8988T (cell line): ENCODE data around the gene CSF1R.

Source experiments
- DNase-seq: peaks from one replicate; pipeline ENCODE4 v3.0.0; 2011

CSF1R gene

DNA sequence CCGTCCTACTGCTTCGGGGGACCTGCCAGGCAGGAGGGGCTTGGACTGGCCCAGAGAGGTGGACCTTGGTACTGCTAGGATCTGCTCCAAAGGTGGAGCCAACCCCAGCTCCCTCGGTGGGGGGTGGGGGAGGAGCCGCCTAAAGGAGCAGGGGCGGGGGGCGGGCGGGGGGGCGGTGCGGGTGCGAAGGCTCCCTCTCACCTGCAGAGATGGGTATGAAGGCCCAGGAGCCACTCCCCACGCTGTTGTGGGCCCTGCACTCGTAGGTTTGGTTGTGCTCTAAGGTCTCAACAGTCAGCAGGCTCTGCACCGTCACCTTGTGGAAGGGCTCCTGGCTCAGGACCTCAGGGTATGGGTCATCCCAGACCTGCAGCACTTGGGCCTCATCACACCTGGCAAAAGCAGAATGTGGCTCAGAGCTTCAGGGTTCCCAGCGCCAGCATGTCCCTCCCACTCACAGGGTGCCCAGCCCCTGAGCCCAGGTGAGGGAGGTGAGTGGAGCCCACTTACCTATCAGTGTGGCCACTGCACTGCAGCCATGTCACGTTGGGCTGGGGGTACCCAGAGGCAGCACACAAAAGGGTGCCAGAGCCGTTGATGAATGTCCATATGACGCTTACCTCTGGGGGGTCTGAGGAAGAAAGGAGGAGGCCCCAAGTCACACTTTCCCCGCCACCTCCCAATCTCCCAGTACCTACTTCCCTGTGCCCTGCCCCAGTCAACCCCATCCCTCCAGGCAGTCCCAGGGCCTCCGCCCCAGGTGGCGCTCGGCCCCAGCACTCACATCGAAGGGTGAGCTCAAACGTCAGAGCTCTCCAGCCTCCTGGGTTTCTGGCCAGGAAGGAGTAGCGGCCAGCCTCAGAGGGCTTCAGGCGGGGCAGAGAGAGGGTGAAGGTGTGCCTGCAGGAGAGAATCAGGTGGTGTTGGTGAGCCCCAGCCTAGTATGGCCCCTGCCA lies 16.4 kb downstream of the CSF1R start:
- DNase-seq, result no peak

DNA sequence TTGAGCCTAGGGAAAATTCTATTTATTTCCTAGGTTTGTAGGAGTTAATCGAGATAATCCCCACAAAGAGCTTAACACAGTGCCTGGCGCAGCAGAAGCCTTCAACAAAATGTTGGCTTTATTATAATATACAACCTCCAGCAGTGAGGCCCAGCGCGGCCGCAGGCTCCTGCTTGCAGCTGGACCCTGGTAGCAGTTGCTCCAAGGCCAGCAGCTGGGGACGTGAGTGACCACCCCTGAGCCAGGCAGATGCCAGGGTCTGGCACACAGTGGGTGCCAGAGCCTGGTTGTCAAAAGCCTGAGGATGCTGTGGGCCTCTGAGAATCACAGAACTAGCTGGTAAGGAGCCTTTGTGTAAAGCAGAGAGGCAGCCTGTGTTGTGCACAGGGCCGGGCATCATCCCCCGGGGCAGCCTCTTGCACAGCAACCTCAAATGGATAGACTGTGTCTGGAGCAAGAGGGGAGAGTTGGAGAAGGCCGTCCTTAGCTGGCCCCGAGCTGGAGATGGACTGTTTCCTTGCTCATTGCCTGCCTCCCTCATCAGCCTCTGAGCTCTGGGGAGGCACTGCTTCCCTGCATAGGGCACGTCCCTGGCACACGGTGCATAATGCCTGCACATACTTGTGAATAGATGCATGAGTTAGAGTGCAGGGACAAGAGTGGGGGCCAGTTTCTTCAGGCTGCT lies 17.3 kb downstream of the CSF1R start:
- no peak for DNase-seq

DNA sequence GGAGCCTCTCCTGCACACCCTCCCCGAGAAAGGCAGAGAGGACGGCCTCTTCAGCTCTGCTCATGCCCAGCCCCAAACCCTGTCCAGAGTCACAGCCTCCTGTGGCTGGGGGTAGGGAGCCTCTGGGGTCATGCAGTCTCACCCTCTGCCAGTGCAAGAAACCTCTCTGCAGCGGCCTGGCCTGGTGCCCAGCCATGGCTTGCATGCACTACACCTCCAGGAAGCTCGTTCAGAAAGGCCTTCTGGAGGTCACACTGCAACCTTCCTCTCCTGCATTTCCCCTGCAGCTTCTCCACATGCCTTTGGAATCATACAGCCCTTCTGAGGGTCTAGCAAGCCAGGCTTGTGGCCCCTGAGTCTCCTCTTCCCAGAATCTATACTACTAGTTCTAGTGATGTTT lies 17.9 kb downstream of the CSF1R start:
- no peak for DNase-seq

GRCh38 chr5:150068071-150068470 lies 18.3 kb downstream of the CSF1R start:
- no peak for DNase-seq

DNA sequence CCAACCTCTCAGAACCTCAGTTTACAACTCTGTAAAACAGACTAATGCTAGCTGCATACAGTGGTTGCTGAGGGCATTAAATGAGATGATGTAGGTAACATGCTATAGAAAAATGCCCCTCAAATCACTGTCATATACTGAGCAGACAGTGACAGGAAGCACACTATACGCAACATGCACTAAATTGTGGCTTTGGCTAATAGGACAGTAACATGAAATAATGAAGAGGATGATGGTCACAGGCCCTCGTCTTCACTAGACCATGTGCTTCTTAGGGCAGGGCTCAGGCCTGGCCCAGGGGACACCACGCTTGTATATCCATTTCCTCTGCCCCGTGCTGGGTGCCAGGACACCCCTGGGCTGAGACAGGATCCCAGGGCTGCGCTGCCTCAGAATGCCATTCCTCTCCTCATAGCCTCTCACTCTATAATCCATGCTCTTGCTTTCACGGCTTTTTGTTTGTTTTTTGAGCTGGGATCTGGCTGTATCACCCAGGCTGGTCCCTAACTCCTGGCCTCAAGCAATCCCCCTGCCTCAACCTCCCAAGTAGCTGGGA lies 18.9 kb downstream of the CSF1R start:
- no peak for DNase-seq

- DNase-seq, result no peak
These were observed 19.4 kb downstream of the CSF1R start for GRCh38 chr5:150066901-150067396.

GRCh38 chr5:150066436-150066835 lies 19.9 kb downstream of the CSF1R start:
- DNase-seq, result no peak

DNA sequence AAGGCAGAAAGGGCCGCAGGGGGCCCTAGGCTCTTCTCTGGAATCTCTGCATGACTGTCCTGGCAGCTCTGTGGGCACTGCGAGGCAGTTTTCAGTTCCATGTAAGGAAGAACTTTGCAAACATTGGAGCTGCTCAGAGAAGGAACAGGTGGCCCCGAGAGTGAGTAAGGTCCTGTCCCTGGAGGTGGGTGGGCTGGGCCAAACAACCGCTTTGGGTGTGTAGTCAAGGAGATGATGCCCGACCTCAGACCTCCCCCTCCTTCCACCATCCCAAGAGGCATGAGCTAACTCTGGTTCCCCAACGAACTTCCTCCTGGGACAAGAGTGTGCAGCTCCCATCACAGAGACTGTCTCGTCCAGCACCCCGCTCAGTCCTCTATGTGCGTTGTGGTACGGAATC lies 20.5 kb downstream of the CSF1R start:
- no peak for DNase-seq

DNA sequence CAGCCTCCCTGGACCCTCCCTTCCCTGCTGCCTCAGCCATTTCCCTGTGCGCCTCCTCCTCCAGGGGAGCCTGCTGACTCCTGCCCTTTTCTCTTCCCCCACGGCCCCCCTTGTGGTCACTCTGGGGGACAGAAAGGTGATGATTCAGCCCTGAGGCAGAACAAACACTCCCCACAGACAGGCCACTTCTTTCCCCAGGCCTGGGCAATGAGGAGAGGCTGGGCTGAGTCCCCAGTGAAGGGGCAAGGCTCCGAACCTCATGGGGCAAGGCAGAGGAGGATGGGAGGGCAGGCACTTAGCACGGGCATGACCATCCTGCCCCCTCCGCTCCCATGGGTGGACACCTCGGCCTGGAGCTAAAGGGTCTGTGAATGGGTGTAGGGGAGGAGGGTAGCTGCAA lies 21.0 kb downstream of the CSF1R start:
- DNase-seq, result no peak

- no peak for DNase-seq
These were observed 21.6 kb downstream of the CSF1R start for GRCh38 chr5:150064681-150065220.

DNA sequence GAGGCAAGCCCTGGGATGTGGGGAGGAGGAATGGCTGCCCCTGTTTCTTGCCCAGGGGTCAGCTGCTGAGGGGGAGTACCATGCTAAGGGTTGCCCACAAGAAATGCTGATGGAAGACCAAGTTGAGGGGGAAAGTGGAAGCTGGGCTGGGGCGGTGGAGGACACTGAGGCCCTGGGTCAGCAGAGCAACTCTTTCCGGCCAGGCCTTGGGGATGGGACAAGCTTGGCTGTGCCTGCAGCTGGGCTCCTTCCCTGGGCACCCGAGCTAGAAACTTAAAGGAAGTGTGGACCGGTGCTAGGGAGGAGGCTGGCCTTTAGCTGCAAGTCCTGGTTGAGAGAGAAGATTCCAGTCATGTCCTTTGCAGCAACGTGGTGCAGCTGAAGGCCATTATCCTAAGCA lies 22.7 kb downstream of the CSF1R start:
- DNase-seq, result no peak

- DNase-seq, result no peak
These were observed 24.0 kb downstream of the CSF1R start for GRCh38 chr5:150062216-150062922.

GRCh38 chr5:150061538-150061995 lies 24.8 kb downstream of the CSF1R start:
- DNase-seq, result no peak

- DNase-seq, result no peak
These were observed 25.9 kb downstream of the CSF1R start for GRCh38 chr5:150060471-150060870.

DNA sequence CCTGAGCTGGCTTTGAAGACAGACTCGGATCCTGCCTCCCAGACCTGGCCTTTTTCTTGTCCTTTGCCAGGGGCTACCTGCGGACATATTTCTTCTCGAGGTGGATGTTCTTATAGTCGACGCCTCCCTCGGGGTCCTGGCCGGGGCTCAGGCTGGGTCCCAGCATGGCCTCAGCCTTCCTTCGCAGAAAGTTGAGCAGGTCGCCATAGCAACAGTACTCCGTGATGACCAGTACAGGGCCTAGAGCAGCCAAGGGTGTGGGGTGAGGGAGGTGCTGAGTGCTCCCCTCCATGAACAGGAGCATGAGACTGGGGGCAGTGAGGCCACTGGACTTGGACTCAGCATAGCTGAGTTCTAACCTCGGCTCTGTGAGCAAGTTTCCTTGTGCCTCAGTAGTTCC lies 26.7 kb downstream of the CSF1R start:
- no peak for DNase-seq

- peak; percentile 33 for DNase-seq
These were observed 27.8 kb downstream of the CSF1R start for GRCh38 chr5:150058480-150059126.

DNA sequence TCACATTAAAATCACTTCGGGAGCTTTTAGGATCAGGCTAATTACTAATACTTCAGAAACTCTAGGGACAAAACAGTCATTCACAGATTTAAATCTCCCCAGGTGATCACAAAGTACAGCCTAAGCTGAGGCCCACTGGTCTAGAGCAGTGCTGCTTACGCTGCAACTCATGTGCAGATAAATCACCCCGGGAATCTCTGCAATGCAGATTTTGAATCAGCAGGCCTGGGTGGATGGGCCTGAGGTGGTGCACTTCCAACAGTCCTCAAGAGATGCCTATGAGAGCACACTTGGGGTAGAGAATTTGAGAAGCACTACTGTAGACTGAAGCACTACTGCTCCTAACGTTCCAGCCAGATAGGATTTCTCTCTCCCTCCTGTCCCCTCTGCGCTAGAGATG lies 28.4 kb downstream of the CSF1R start:
- peak; percentile 3 for DNase-seq

- DNase-seq, result peak; percentile 2
These were observed 28.8 kb downstream of the CSF1R start for GRCh38 chr5:150057511-150057910.

DNA sequence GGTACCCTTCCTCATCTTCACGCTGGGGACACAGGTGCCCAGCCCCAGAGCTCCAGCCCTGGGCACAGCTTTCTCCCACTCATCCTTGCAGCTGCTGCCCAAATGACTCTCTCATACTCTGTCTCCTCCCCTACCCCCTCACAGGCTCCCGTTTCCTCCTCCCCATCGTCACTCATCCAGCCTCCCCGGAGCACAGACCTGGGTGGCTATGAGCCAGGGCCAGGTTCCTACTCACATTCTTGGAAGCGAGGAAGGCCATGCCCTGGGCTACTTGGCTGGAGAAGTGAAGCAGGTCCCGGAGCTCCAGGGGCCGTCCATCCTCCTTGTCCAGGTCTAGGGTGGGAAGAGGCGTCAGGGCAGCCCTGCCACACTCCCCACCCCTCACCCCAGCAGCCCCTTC lies 29.3 kb downstream of the CSF1R start:
- DNase-seq, result peak; percentile 20

DNA sequence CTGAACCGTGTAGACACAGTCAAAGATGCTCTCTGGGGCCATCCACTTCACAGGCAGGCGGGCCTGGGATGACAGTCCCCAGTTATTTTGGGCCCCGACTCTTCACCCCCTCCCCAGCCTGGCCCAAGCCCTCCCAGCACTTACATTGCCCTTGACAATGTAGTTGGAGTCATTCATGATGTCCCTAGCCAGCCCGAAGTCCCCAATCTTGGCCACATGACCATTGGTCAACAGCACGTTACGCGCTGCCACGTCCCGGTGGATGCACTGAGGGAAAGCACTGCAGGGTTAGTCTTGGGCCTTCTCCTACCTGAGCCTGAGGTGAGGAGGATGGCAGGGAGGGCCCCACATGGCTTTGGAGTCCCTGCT lies 30.3 kb downstream of the CSF1R start:
- no peak for DNase-seq

DNA sequence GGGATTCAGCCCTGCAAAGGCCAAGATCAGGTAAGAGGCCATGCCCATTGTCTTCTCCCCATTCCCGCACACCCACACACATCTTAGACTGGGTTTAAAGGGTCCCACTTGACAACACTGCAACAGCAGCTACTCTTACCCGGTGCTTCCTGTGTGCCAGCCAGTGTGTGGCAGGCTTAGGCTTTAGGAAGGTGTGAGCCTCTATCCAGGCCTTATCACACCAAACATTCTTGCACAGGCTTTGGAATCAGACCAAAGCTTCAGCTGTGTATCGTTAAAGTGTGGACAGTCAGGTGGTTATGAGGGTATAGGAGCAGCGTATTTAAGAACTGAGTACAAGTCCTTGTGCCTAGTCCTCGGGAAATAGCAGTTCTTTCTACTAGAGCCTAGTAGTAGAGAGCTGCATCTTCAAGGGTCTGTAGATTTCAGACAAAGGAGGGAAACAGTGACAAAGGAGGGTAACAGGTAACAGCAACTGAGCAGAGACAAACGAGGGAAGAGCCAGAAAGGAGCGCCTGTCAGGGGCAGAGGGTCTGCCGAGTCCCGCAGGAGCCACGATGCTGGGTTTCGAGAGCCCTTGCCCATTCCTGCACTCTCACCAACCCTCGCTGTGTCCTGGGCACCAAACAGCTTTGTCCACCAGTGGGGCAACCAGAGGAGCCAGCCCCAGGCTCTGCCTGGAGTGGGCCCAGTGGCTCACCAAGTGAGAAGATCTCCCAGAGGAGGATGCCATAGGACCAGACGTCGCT lies 30.9 kb downstream of the CSF1R start:
- DNase-seq, result no peak
